ENCODE measurements around the gene DES.

GRCh38 chr2:219468410-219469185 is 50.4 kb downstream of the DES start:
- TF ChIP-seq, protein P1, sequence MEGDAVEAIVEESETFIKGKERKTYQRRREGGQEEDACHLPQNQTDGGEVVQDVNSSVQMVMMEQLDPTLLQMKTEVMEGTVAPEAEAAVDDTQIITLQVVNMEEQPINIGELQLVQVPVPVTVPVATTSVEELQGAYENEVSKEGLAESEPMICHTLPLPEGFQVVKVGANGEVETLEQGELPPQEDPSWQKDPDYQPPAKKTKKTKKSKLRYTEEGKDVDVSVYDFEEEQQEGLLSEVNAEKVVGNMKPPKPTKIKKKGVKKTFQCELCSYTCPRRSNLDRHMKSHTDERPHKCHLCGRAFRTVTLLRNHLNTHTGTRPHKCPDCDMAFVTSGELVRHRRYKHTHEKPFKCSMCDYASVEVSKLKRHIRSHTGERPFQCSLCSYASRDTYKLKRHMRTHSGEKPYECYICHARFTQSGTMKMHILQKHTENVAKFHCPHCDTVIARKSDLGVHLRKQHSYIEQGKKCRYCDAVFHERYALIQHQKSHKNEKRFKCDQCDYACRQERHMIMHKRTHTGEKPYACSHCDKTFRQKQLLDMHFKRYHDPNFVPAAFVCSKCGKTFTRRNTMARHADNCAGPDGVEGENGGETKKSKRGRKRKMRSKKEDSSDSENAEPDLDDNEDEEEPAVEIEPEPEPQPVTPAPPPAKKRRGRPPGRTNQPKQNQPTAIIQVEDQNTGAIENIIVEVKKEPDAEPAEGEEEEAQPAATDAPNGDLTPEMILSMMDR (IDR thresholded peaks at IDR 0.05 in 4 of 5, conservative IDR thresholded peaks at IDR 0.05 in 1 of 5): no peak
- TF ChIP-seq POLR2A (IDR thresholded peaks at IDR 0.05): no peak

Measured in gastrocnemius medialis (tissue), 4 donors.